ENCODE results near the gene LBR. TPM values are rescaled to one million over a fixed set of nuclear protein-coding genes. Genes with fewer than 3 reads are reported as not detected.

LBR gene
- total and polyA plus RNA-seq, 5 donors: 7.8 to 21.6 (median 18.9) TPM

DNA sequence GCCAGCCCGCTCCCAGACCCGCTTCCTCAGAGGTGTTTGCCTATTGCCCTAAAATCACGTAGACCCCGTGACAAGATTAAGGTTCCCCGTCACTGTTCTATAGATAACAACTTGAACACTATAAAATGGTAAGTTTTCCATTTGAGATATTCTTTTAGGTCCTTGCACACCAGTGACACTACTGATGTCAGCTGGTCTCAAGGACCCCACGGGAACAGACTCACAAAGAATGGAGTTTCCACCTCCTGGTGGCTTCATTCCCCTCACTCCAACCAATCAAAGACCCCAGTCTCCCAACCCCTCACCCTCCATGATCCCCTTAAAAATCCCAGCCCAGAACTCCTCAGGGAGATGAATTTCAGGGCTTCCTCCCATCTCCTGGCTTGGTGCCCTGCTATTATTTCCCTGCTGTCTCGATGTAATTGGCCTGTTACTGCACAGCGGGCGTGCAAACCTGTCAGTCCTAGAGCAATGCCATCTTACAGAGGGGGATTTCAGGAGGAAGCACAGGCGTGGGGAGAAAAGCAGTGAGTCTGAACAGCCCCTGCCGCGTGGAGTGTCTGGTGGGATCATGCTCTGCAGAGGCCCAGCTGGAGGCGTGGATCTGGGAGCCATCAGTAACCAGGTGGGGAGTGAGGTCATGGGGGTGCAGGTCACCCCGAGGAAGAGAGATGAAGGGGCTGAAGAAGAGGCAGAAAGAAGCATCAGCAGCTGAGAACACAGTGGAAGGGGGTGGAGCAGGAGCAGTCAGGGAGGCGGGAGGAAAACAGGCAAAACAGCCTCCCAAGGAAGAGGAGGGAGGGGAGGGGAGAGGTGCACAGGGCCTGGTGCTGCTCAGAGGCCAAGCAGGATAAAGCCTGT is 35.1 kb upstream of the LBR start:
- peak in 1 of 3 donors; percentile 25 for DNase-seq
- ATAC-seq: no peak
- no peak overlapping the region for H3K4me3 ChIP-seq (ENCODE audit: low read length)
- intact Hi-C loops (cut with DNase I): no loop called here
- H3K4me1 ChIP-seq (ENCODE audit: control insufficient read depth, insufficient read depth, low read length): peaks cover 3% of the 10 kb centered on the region
- no peak overlapping the region for H3K27ac ChIP-seq (ENCODE audit: low read length)
- WGBS: 43% methylated on average over 15 of the region's 15 CpGs
- no peaks in the 10 kb centered on the region for H3K27me3 ChIP-seq (ENCODE audit: control insufficient read depth, insufficient read depth)
- H3K9me3 ChIP-seq (ENCODE audit: control insufficient read depth, low read length): no peaks in the 10 kb centered on the region

DNA sequence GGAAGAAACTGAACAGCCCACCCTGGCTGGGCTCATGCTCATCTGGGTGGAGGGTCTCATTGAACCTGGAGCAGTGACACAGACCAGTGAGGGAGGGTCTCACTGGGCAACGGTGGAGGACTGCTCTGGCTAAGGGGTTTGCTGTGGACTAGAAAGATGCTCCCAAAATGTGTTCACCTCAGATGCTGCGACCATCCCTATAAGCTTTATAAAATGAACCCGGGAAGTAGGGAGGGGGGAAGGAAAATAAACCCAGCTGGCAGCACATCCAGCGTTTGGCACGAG is 34.5 kb upstream of the LBR start:
- H3K27ac ChIP-seq (ENCODE audit: low read length): no peak overlapping the region
- WGBS: 39% methylated on average over 5 of the region's 5 CpGs
- no peak for ATAC-seq
- intact Hi-C loops (cut with DNase I): no loop called here
- no peaks in the 10 kb centered on the region for H3K9me3 ChIP-seq (ENCODE audit: control insufficient read depth, low read length)
- peaks cover 3% of the 10 kb centered on the region for H3K4me1 ChIP-seq (ENCODE audit: control insufficient read depth, insufficient read depth, low read length)
- no peaks in the 10 kb centered on the region for H3K27me3 ChIP-seq (ENCODE audit: control insufficient read depth, insufficient read depth)
- no peak overlapping the region for H3K4me3 ChIP-seq (ENCODE audit: low read length)
- peak in 2 of 3 donors; percentile 59 to 60 for DNase-seq

DNA sequence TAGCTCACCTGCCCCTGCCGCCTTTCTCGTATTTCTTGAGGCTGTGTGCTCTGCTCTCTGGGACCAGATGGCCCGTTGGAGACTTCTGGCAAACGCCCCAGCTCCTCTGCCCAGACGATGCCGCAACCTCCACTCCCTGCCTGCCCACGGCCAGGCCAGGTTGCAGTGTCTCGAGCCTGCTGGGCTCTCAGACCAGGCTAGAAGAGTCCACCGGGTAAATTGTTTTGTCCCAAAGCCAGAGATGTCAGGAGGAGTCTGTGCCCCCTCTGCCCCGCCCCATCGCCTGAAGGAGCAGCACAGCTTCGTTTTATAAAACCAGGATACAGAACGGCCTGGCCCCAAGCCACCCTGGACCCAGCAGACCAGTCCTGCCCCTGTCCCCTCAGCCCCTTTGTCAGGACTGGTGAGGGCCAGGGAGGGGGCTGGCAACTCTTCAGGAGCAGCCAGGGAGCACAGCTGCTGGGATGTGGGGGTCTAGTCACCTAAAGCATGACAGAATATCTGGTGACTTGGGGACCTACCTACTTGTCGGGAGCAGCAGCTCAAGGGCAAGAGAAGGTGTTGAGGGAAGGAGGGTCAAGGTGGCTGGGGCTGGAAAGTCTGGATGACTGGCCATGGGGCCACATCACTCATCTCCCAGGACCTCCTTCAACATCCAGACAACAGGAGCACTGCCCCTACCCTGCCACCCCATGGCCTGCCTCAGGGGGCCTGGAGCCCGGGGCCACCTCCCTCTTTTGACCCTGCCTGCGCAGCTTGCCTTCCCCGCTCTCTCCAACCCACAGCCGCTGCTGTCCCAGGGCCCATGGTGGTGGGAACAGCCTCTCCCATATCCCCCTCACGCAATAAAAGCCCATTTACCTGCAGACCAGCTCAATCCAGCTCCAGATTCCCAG is 33.9 kb upstream of the LBR start:
- ATAC-seq (peak in 1 of 2 donors; percentile 4), DNase-seq (no peak)
- H3K4me3 ChIP-seq (ENCODE audit: low read length): no peak overlapping the region
- no peak overlapping the region for H3K27ac ChIP-seq (ENCODE audit: low read length)
- H3K4me1 ChIP-seq (ENCODE audit: control insufficient read depth, insufficient read depth, low read length): peaks cover 3% of the 10 kb centered on the region
- intact Hi-C loops (cut with DNase I): no loop called here
- no peaks in the 10 kb centered on the region for H3K9me3 ChIP-seq (ENCODE audit: control insufficient read depth, low read length)
- H3K27me3 ChIP-seq (ENCODE audit: control insufficient read depth, insufficient read depth): no peaks in the 10 kb centered on the region
- WGBS: 81% methylated on average over 19 of the region's 19 CpGs

DNA sequence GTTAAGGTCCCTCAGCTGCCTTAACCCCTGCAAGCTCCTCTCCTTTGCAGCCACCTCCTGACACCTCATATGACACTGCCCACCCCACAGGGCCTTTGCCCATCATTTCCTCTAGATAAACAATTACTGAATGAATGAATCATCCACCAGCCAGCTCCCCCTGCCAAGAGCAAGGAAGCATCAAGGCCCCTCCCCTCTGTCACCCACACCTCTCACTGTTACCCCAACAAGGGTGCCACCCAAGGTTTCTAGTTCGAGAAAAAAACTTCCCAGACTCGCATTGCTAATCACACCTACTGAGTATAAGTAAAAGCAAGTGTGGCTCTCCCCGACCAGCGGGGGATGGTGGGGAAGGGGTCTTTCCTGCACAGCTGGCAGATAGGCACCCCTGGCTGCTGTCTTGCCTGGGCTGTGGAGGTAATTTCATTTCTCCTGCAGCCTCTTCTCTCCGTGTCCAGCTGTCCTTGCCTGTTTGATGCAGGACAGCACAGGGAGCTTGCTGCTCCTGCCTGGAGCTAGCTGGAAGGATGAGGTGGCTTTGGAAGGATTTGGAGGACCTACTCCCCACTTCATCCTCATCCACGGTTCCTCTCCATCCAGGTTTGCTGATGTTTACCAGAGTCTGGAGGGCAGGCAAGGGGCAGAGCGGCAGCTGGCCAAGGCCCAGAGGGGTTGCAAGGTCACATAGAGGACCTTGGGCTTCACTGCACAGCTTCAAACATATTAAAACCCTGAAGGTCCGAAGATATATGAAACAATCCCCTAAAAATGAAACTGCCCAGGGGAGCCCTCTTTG is 33.1 kb upstream of the LBR start:
- peaks cover 3% of the 10 kb centered on the region for H3K4me1 ChIP-seq (ENCODE audit: control insufficient read depth, insufficient read depth, low read length)
- no peaks in the 10 kb centered on the region for H3K27me3 ChIP-seq (ENCODE audit: control insufficient read depth, insufficient read depth)
- no peaks in the 10 kb centered on the region for H3K9me3 ChIP-seq (ENCODE audit: control insufficient read depth, low read length)
- H3K27ac ChIP-seq (ENCODE audit: low read length): no peak overlapping the region
- WGBS: 81% methylated on average over 8 of the region's 8 CpGs
- DNase-seq: no peak
- intact Hi-C loops (cut with DNase I): no loop called here
- no peak overlapping the region for H3K4me3 ChIP-seq (ENCODE audit: low read length)
- ATAC-seq: no peak

DNA sequence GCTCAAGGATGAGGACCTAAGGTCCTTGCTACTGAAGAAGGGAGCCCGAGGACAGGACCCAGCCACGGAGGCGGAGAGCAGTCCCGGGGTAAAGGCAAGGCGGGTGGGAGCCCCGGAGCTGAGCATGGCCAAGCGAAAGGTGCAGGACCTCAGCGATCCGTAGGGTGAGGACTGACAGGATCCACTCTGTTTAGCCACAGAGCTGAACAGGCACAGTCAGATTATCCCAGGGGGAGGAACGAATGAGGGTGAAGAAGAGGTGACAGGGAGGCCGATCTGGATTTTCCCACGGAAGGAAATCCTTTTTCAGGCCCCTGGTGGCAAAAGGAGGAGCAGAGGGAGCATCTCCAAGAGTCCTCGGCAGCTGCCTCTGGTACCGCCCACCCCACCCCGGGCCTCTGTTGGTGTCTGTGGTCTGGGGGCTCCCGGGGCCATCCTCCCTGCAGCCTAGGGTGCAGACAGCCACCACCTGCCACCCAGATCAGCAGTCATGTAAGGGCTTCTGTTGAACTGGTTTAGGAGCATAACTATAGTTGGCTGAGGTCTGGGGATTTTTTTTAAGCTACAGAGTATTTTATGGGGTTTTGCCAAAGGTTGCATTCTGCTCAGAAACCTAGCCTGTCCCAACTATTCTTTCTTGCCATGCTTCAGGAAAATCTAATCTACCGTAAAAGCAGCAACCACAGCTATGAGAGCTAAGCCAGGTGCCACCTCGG is 32.3 kb upstream of the LBR start:
- DNase-seq: no peak

DNA sequence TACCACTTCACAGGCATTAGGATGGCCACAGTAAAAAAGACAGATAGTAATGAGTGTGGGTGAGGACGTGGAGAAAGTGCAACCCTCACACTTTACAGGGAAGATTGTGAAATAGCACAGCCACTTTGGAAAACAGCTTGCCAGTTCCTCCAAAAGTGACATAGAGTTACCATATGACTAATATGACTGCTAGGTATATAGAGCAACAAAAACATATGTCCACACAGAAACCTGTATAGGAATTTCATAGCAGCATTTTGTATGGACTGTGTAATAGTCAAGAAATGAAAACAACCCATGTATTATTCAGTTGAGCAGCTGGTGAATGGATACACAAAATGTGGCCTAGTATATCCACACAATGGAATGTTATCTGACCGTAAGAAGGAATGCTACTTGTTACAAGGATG is 30.4 kb upstream of the LBR start:
- DNase-seq (no peak), ATAC-seq (peak in 1 of 2 donors; percentile 21)
- no peaks in the 10 kb centered on the region for H3K9me3 ChIP-seq (ENCODE audit: control insufficient read depth, low read length)
- intact Hi-C loops (cut with DNase I): no loop called here
- no peaks in the 10 kb centered on the region for H3K27me3 ChIP-seq (ENCODE audit: control insufficient read depth, insufficient read depth)
- no peak overlapping the region for H3K4me3 ChIP-seq (ENCODE audit: low read length)
- peaks cover 7% of the 10 kb centered on the region for H3K4me1 ChIP-seq (ENCODE audit: control insufficient read depth, insufficient read depth, low read length)
- H3K27ac ChIP-seq (ENCODE audit: low read length): no peak overlapping the region
- 62% methylated on average over 2 of the region's 2 CpGs for WGBS

More for the DNA sequence above, 32.3 kb upstream of the LBR start:
- Histone ChIP-seq H3K27me3 (ENCODE audit: control insufficient read depth, insufficient read depth) (no peaks in the 10 kb centered on the region), H3K4me1 (ENCODE audit: control insufficient read depth, insufficient read depth, low read length) (peaks cover 3% of the 10 kb centered on the region), H3K9me3 (ENCODE audit: control insufficient read depth, low read length) (no peaks in the 10 kb centered on the region), H3K4me3 (ENCODE audit: low read length) (no peak overlapping the region), H3K27ac (ENCODE audit: low read length) (no peak overlapping the region)
- WGBS: 51% methylated on average over 18 of the region's 18 CpGs
- intact Hi-C loops (cut with DNase I): no loop called here
- ATAC-seq: no peak

DNA sequence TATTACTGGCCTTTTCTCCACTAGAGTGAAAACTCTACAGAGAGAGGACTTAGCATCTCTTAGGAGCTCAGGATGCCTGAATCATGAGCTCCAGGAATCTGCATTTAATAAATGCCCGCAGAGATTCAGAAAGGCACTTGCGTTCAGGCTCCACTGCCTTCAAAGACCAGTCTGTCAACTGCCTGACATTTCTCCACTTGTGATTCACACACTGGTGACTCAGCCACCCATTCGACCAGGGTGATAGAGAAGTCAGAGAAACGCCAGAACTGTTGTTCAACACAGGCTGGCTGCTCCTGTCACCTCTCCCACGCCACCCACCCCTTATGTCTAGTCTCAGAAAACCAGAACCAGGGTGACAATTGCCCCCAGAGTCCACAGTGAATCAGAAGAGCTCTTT is 26.9 kb upstream of the LBR start:
- Histone ChIP-seq H3K4me1 (ENCODE audit: control insufficient read depth, insufficient read depth, low read length) (peaks cover 4% of the 10 kb centered on the region), H3K9me3 (ENCODE audit: control insufficient read depth, low read length) (no peaks in the 10 kb centered on the region), H3K4me3 (ENCODE audit: low read length) (no peak overlapping the region), H3K27me3 (ENCODE audit: control insufficient read depth, insufficient read depth) (no peaks in the 10 kb centered on the region), H3K27ac (ENCODE audit: low read length) (no peak overlapping the region)
- intact Hi-C loops (cut with DNase I): no loop called here
- WGBS: 46% methylated on average over 5 of the region's 5 CpGs
- ATAC-seq: peak; percentile 6 to 65
- DNase-seq: no peak

DNA sequence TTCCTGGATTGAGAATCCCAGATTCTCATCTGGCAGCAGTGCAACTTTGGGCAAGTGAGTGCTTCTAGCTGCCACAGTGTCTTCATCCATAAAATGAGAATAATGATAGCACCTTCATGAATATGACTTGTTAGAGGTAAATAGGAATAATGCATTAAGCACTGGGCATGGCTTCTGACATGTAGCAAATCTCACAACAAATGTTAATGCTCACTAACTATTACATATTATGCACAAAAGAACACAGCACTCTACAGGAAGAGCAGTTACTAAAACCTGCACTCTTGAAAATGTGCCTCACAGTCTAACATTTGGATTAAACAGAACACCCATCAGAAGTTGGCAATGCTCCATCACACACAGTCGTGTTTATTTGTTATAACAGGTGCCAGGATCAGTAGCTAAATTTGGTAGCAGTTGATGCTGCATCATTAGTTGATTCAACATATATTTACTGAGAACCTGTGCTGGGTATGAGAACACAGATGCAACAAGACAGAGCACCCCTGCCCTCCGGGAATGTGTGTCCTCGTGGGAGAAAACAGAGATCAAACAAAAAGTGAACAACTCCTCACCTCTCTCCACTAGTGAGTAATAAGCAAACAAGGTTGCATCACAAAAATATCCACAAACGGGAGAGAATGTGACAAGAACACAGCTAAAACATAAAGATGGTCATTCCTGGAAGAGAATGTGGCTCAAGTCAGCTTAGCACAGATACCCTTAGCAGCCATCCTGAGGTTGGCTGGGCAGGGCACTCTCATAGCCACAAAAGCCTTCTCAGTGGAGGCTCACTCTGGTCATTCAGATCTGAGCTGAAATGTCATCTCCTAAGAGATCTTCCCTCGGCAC is 26.2 kb upstream of the LBR start:
- intact Hi-C loops (cut with DNase I): no loop called here
- DNase-seq: no peak
- 65% methylated on average over 5 of the region's 5 CpGs for WGBS
- H3K4me1 ChIP-seq (ENCODE audit: control insufficient read depth, insufficient read depth, low read length): peaks cover 4% of the 10 kb centered on the region
- ATAC-seq: no peak
- H3K9me3 ChIP-seq (ENCODE audit: control insufficient read depth, low read length): no peaks in the 10 kb centered on the region
- H3K4me3 ChIP-seq (ENCODE audit: low read length): no peak overlapping the region
- H3K27ac ChIP-seq (ENCODE audit: low read length): no peak overlapping the region
- no peaks in the 10 kb centered on the region for H3K27me3 ChIP-seq (ENCODE audit: control insufficient read depth, insufficient read depth)

DNA sequence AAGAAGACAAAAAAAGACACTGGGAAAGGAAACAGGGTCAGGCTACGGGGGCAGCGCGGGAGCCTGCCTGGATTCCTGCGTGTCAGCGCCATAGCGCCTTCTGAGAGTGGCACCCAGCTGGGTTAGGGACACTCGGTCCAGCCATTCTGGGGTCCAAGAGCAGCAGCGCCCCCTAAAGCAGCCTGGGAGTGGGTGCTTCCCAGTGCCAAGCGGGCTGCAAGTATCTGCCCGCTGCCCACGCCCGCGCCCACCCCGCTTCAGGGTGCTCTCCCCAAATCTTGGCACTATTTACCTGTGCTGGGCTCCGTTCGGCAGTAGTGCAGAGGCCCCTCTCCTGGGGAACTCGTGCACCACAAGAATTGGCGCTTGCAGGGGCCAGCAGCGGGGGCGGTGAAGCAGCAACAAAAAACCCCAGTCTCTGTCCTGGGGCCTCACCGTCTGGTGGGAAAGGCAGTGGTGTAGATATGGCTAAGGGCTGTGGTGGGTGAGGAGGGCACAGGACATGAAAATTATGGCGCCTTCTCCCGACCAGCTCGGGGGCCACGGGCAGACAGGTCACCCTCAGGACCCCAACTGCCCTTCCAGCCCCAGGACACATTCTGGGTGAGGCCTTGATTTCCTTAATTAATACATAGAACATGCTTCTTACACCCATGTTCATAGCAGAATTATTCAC is 24.1 kb upstream of the LBR start:
- DNase-seq: peak in 2 of 3 donors; percentile 45 to 63
- ATAC-seq: no peak
- H3K9me3 ChIP-seq (ENCODE audit: control insufficient read depth, low read length): no peaks in the 10 kb centered on the region
- intact Hi-C loops (cut with DNase I): no loop called here
- H3K27ac ChIP-seq (ENCODE audit: low read length): no peak overlapping the region
- WGBS: 84% methylated on average over 25 of the region's 25 CpGs
- no peaks in the 10 kb centered on the region for H3K27me3 ChIP-seq (ENCODE audit: control insufficient read depth, insufficient read depth)
- H3K4me1 ChIP-seq (ENCODE audit: control insufficient read depth, insufficient read depth, low read length): peaks cover 10% of the 10 kb centered on the region
- H3K4me3 ChIP-seq (ENCODE audit: low read length): no peak overlapping the region
